HEK293 (cell line): Measurements from ENCODE around the gene ITGB3.

ENCODE experiments used
- BCL11B ChIP-seq: fragments of 450-650 bp; formaldehyde crosslinking; IDR thresholded peaks from 2 replicates; pipeline ENCODE4 v1.5.1; 2016; ENCODE audit warnings: low read depth, missing biosample characterization, missing genetic modification characterization
- GLIS2 ChIP-seq: fragments of 450-650 bp; formaldehyde crosslinking; IDR thresholded peaks from 2 replicates; pipeline ENCODE4 v1.5.1; 2016; ENCODE audit warnings: missing biosample characterization, missing genetic modification characterization
- INSM2 ChIP-seq: fragments of 450-650 bp; formaldehyde crosslinking; IDR thresholded peaks from 2 replicates; pipeline ENCODE4 v1.5.1; 2016; ENCODE audit warnings: missing biosample characterization, missing genetic modification characterization
- KLF7 ChIP-seq: fragments of 450-650 bp; formaldehyde crosslinking; IDR thresholded peaks from 2 replicates; pipeline ENCODE4 v1.5.1; 2016; ENCODE audit warnings: missing biosample characterization, missing genetic modification characterization, borderline replicate concordance
- PATZ1 ChIP-seq: fragments of 450-650 bp; formaldehyde crosslinking; IDR thresholded peaks from 2 replicates; pipeline ENCODE4 v1.5.1; 2016; ENCODE audit warnings: missing biosample characterization, missing genetic modification characterization
- REST ChIP-seq: fragments of 450-650 bp; formaldehyde crosslinking; IDR thresholded peaks from 2 replicates; pipeline ENCODE4 v1.5.1; 2016; ENCODE audit warnings: missing biosample characterization, missing genetic modification characterization
- YY2 ChIP-seq: fragments of 450-650 bp; formaldehyde crosslinking; IDR thresholded peaks from 2 replicates; pipeline ENCODE4 v1.5.1; 2016; ENCODE audit warnings: missing biosample characterization, missing genetic modification characterization
- ZBTB17 ChIP-seq: fragments of 450-650 bp; formaldehyde crosslinking; IDR thresholded peaks from 2 replicates; pipeline ENCODE4 v1.5.1; 2016; ENCODE audit warnings: missing biosample characterization, missing genetic modification characterization
- ZBTB26 ChIP-seq: fragments of 450-650 bp; formaldehyde crosslinking; optimal IDR thresholded peaks from 2 replicates; pipeline ENCODE3; 2016; ENCODE audit warnings: missing biosample characterization, mild to moderate bottlenecking, missing genetic modification characterization
- ZBTB6 ChIP-seq: fragments of 450-650 bp; formaldehyde crosslinking; IDR thresholded peaks from 2 replicates; pipeline ENCODE4 v1.5.1; 2017; ENCODE audit warnings: missing biosample characterization, missing genetic modification characterization
- ZBTB8A ChIP-seq: fragments of 450-650 bp; formaldehyde crosslinking; IDR thresholded peaks from 2 replicates; pipeline ENCODE4 v1.5.1; 2016; ENCODE audit warnings: missing biosample characterization, missing genetic modification characterization
- ZFP69B ChIP-seq: fragments of 450-650 bp; formaldehyde crosslinking; IDR thresholded peaks from 2 replicates; pipeline ENCODE4 v1.5.1; 2016; ENCODE audit warnings: missing biosample characterization, missing genetic modification characterization
- ZNF19 ChIP-seq: fragments of 450-650 bp; formaldehyde crosslinking; IDR thresholded peaks from 2 replicates; pipeline ENCODE4; 2016; ENCODE audit warnings: missing biosample characterization, missing genetic modification characterization, low read depth
- ZNF223 ChIP-seq: fragments of 450-650 bp; formaldehyde crosslinking; IDR thresholded peaks from 2 replicates; pipeline ENCODE4 v1.5.1; 2016; ENCODE audit warnings: missing biosample characterization, missing genetic modification characterization
- ZNF26 ChIP-seq: fragments of 450-650 bp; formaldehyde crosslinking; IDR thresholded peaks from 2 replicates; pipeline ENCODE4 v1.5.1; 2016; ENCODE audit warnings: missing biosample characterization, missing genetic modification characterization
- ZNF394 ChIP-seq: fragments of 450-650 bp; formaldehyde crosslinking; IDR thresholded peaks from 2 replicates; pipeline ENCODE4 v1.5.1; 2016; ENCODE audit warnings: missing biosample characterization, missing genetic modification characterization, mild to moderate bottlenecking, moderate library complexity, borderline replicate concordance
- ZNF398 ChIP-seq: fragments of 450-650 bp; formaldehyde crosslinking; IDR thresholded peaks from 2 replicates; pipeline ENCODE4 v1.5.1; 2017; ENCODE audit warnings: missing biosample characterization, missing genetic modification characterization
- ZNF423 ChIP-seq: fragments of 450-650 bp; formaldehyde crosslinking; IDR thresholded peaks from 2 replicates; pipeline ENCODE4 v1.5.1; 2016; ENCODE audit warnings: missing biosample characterization, missing genetic modification characterization
- ZNF449 ChIP-seq: fragments of 450-650 bp; formaldehyde crosslinking; IDR thresholded peaks from 2 replicates; pipeline ENCODE4 v1.5.1; 2017; ENCODE audit warnings: missing biosample characterization, mild to moderate bottlenecking, missing genetic modification characterization, moderate library complexity
- ZNF548 ChIP-seq: fragments of 450-650 bp; formaldehyde crosslinking; IDR thresholded peaks from 2 replicates; pipeline ENCODE4 v1.5.1; 2016; ENCODE audit warnings: missing biosample characterization, missing genetic modification characterization
- ZNF560 ChIP-seq: fragments of 450-650 bp; formaldehyde crosslinking; IDR thresholded peaks from 2 replicates; pipeline ENCODE4 v1.5.1; 2017; ENCODE audit warnings: missing biosample characterization, missing genetic modification characterization, borderline replicate concordance
- ZXDB ChIP-seq: fragments of 450-650 bp; formaldehyde crosslinking; IDR thresholded peaks from 2 replicates; pipeline ENCODE4 v1.5.1; 2016; ENCODE audit warnings: missing biosample characterization, missing genetic modification characterization

The ITGB3 gene

GRCh38 chr17:47323382-47324223, 70.0 kb downstream of the ITGB3 start, which contains the start of gene EFCAB13 (continued):
- 0 out of 2 replicates have a peak, but pooled peaks have one; percentile 18 for TF ChIP-seq YY2
- no peak for TF ChIP-seq ZNF560 (tag by site-specific recombination)
- 0 out of 2 replicates have a peak, but pooled peaks have one; percentile 15 for TF ChIP-seq ZBTB6
- peak; percentile 47; the same call in 1 of the 2 replicates for TF ChIP-seq ZNF223 (tag by site-specific recombination)
- peak; percentile 94 for TF ChIP-seq ZXDB
- TF ChIP-seq ZNF26: no peak
- peak; percentile 17; the same call in 1 of the 2 replicates for TF ChIP-seq ZFP69B (tag by site-specific recombination)
- 0 out of 2 replicates have a peak, but pooled peaks have one; percentile 70 for TF ChIP-seq BCL11B (tag by site-specific recombination)
- peak; percentile 78; the same call in 1 of the 2 replicates for TF ChIP-seq REST
- TF ChIP-seq GLIS2 (tag by site-specific recombination): peak; percentile 87
- TF ChIP-seq ZNF548 (tag by site-specific recombination): no peak
- peak; percentile 94 for TF ChIP-seq ZNF398 (tag by site-specific recombination)
- TF ChIP-seq ZBTB17 (tag by site-specific recombination): peak; percentile 57; the same call in 1 of the 2 replicates
- TF ChIP-seq KLF7 (tag by site-specific recombination): 0 out of 2 replicates have a peak, but pooled peaks have one; percentile 43
- TF ChIP-seq ZBTB26 (tag by site-specific recombination): peak; percentile 66
- no peak for TF ChIP-seq ZNF19 (tag by site-specific recombination)
- TF ChIP-seq ZNF449: peak; percentile 96
- peak; percentile 51; the same call in 1 of the 2 replicates for TF ChIP-seq ZBTB8A (tag by site-specific recombination)
- peak; percentile 89 for TF ChIP-seq PATZ1 (tag by site-specific recombination)
- TF ChIP-seq ZNF423: peak; percentile 67; the same call in 1 of the 2 replicates
- TF ChIP-seq INSM2 (tag by site-specific recombination): no peak
- peak; percentile 27; the same call in 1 of the 2 replicates for TF ChIP-seq ZNF394
